GM12801 (cell line): ENCODE data around the gene ULK4.

Experiments
- TF ChIP-seq, protein P1 (sequence below): IDR thresholded peaks from one replicate; pipeline ENCODE4 v1.5.1; 2011; ENCODE audit warnings: control low read depth; ENCODE audit not compliant: insufficient read length; ENCODE audit errors: extremely low read depth

The ULK4 gene

GRCh38 chr3:41961751-41962679, at the start of gene ULK4:
TSS of gene ULK4 (minus strand) at chr3:41962103. CDS start at chr3:41954759, 7,344 bp downstream.
- TF ChIP-seq, protein P1, sequence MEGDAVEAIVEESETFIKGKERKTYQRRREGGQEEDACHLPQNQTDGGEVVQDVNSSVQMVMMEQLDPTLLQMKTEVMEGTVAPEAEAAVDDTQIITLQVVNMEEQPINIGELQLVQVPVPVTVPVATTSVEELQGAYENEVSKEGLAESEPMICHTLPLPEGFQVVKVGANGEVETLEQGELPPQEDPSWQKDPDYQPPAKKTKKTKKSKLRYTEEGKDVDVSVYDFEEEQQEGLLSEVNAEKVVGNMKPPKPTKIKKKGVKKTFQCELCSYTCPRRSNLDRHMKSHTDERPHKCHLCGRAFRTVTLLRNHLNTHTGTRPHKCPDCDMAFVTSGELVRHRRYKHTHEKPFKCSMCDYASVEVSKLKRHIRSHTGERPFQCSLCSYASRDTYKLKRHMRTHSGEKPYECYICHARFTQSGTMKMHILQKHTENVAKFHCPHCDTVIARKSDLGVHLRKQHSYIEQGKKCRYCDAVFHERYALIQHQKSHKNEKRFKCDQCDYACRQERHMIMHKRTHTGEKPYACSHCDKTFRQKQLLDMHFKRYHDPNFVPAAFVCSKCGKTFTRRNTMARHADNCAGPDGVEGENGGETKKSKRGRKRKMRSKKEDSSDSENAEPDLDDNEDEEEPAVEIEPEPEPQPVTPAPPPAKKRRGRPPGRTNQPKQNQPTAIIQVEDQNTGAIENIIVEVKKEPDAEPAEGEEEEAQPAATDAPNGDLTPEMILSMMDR: no peak

- TF ChIP-seq, protein P1: no peak
Observed at GRCh38 chr3:42010530-42010929, 48.6 kb upstream of the ULK4 start.

DNA sequence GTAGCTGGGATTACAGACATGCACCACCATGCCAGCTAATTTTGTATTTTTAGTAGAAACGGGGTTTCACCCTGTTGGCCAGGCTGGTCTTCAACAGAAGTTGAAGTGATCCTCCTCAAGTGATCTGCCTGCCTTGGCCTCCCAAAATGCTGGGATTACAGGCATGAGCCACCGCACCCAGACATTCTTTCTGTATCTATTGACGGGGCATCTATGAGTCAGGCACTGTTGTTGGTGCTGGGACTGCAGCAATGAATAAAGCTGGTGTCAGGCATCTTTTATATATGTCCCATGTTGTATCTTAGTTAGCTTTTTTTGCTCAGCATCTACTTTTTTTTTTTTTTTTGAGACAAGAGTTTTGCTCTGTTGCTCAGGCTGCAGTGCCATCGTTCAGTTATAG, 47.6 kb upstream of the ULK4 start:
- TF ChIP-seq, protein P1: no peak

DNA sequence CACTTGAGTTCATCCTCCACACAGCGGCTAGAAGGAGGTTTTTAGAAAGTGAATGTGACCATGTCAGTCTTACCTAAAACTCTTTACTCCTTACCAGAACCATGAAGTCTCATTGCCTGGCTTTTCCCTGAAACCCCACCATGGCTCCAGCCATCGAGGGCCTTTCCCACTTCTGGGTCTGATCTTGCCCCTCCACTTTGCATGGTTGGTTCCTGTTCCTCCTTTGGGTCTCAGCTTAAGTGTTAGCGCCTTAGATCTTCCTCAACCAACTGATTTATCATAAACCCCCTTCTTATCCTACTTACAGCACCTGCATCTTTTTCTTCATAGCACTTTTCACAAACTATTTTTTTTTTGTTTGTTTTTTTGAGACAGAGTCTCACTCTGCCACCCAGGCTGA, 45.9 kb upstream of the ULK4 start:
- TF ChIP-seq, protein P1: no peak

GRCh38 chr3:42005401-42005800, 43.5 kb upstream of the ULK4 start:
- TF ChIP-seq, protein P1: no peak

DNA sequence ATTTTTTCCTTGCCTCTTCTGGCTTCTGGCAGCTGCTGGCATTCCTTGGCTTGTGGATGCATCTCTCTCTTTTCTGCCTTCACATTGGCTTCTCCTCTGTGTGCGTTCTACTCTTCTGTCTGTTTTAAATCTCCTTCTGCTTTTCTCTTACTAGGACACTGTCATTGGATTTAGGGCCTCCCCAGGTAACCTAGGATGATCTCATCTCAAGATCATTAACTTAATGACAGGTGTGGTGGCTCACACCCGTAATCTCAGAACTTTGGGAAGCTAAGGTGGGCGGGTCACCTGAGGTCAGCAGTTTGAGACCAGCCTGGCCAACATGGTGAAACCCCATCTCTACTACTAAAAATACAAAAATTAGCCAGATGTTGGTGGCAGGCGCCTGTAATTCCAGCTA, 40.9 kb upstream of the ULK4 start:
- TF ChIP-seq, protein P1: no peak

DNA sequence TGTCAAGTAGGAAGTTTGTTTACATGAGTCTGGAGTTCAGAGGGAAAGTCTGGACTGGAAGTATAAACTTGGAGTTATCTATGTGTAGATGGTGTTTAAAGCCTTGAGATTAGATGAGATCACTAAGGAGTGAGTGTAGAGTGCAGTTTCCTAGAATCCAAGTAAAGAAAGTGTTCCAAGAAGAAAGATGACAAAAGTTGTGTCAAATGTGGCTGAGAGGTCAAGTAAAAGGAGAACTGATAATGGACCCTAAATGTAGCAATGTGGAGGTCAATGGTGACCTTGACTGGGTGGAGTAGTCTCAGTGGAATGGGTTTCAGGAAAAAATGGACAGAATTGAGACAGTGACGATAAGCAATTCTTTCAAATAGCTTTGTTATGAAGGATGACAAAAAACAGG, 39.9 kb upstream of the ULK4 start:
- TF ChIP-seq, protein P1: no peak
